GM10248 (cell line): ENCODE results near the gene NPIPB2.
A peak's percentile ranks its signal among the peaks of the same experiment; 100 is the strongest.
"Not testable (repeated sequence)": the region's sequence is repeated elsewhere in the genome, so short reads cannot be mapped to it uniquely, and the experiment has no call there.

Experiments used
- CTCF ChIA-PET: fragments of 300-600 bp; sonication (Branson Sonifier 250); formaldehyde crosslinking; extraction: SDS; loops from one replicate; lab custom pipeline; 2021; ENCODE audit warnings: antibody characterized with exemption; lab: Yijun Ruan, JAX
- POLR2A ChIA-PET: fragments of 350-650 bp; sonication (Branson Sonifier 250); formaldehyde crosslinking; extraction: SDS; loops from one replicate; lab custom pipeline; 2020; ENCODE audit warnings: antibody characterized with exemption; lab: Yijun Ruan, JAX
- DNase-seq: peaks from one replicate; pipeline ENCODE4 v3.0.0; 2012; ENCODE audit errors: extremely low spot score
- TF ChIP-seq, protein P1 (sequence below): IDR thresholded peaks from 2 replicates; pipeline ENCODE4 v1.5.1; 2012; ENCODE audit warnings: mild to moderate bottlenecking, low read depth; ENCODE audit errors: extremely low read depth, missing control alignments, control extremely low read depth

The NPIPB2 gene

GRCh38 chr16:11957591-11958395 is 15.9 kb upstream of the NPIPB2 start:
- ChIA-PET POLR2A (no interaction called here), CTCF (interaction anchor here (1.2 to 3.3 kb wide), 4 partner anchors 9 to 110 kb away, joined by 3 to 20 read pairs (median 10); no protein-coding TSS in a partner anchor)
- DNase-seq = no peak
- TF ChIP-seq, protein P1, sequence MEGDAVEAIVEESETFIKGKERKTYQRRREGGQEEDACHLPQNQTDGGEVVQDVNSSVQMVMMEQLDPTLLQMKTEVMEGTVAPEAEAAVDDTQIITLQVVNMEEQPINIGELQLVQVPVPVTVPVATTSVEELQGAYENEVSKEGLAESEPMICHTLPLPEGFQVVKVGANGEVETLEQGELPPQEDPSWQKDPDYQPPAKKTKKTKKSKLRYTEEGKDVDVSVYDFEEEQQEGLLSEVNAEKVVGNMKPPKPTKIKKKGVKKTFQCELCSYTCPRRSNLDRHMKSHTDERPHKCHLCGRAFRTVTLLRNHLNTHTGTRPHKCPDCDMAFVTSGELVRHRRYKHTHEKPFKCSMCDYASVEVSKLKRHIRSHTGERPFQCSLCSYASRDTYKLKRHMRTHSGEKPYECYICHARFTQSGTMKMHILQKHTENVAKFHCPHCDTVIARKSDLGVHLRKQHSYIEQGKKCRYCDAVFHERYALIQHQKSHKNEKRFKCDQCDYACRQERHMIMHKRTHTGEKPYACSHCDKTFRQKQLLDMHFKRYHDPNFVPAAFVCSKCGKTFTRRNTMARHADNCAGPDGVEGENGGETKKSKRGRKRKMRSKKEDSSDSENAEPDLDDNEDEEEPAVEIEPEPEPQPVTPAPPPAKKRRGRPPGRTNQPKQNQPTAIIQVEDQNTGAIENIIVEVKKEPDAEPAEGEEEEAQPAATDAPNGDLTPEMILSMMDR = no peak

- DNase-seq = no peak
- ChIA-PET CTCF (no interaction called here), POLR2A (no interaction called here)
- TF ChIP-seq, protein P1 = no peak
Observed at GRCh38 chr16:11956558-11956957, 14.7 kb upstream of the NPIPB2 start.

DNA sequence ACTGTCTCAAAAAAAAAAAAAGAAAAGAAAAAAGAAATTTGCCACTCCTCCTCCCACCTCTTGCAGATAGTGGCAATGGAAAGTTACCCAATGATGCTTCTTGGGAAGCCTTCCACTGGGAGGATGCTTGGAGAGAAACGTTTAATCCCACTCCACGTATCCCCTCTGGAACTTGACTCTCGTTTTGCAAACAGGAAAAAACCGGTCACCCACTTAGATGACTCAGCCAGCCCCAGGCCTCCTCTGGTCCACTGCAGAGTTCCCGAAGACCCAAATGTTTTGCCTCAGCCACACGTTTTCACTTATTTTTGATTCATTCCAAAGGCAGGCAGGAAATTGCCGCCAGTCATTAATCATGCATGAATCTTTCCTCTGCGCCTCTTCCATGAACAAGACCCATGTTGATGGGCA is 13.9 kb upstream of the NPIPB2 start:
- TF ChIP-seq, protein P1 = no peak
- ChIA-PET CTCF (interaction anchor here (3.1 kb wide), 1 partner anchor 112 kb away, joined by 11 read pairs; no protein-coding TSS in a partner anchor), POLR2A (no interaction called here)
- no peak for DNase-seq

- DNase-seq, POLR2A ChIA-PET: not testable (repeated sequence)
- CTCF ChIA-PET = interaction anchor here (1.2 to 3.1 kb wide), 3 partner anchors 11 to 114 kb away, joined by 3 to 11 read pairs (median 3); partner anchors contain the start of gene TNFRSF17
Observed at GRCh38 chr16:11953576-11953975, 11.7 kb upstream of the NPIPB2 start.

- DNase-seq = no peak
- POLR2A ChIA-PET = no interaction called here
- CTCF ChIA-PET = no interaction called here
- TF ChIP-seq, protein P1 = no peak
Observed at GRCh38 chr16:11950388-11950787, 8.5 kb upstream of the NPIPB2 start.

- ChIA-PET CTCF (interaction anchor here (0.7 to 2.8 kb wide), 22 partner anchors 9 to 553 kb away, joined by 3 to 54 read pairs (median 6); partner anchors contain the start of genes GSPT1, SNX29 and TNFRSF17), POLR2A (interaction anchor here (0.6 kb wide), 1 partner anchor 72 kb away, joined by 3 read pairs; no protein-coding TSS in a partner anchor)
- TF ChIP-seq, protein P1 = peak; percentile 81
- peak; percentile 81 for DNase-seq
Observed at GRCh38 chr16:11949527-11949926, 7.7 kb upstream of the NPIPB2 start.

GRCh38 chr16:11948819-11949218 is 7.0 kb upstream of the NPIPB2 start:
- no peak for DNase-seq
- TF ChIP-seq, protein P1 = no peak
- POLR2A ChIA-PET = interaction anchor here (0.7 kb wide), 1 partner anchor 52 kb away, joined by 5 read pairs; no protein-coding TSS in a partner anchor
- CTCF ChIA-PET = interaction anchor here (0.7 to 2.8 kb wide), 22 partner anchors 10 to 553 kb away, joined by 3 to 54 read pairs (median 6); partner anchors contain the start of genes GSPT1, SNX29 and TNFRSF17
